Activated gamma-delta T cell treated with anti-CD3 and anti-CD28 coated beads, Interleukin-2, amount 50 U/mL, for 16 hours (primary cell): ENCODE data around the gene ENDOG.
"Not testable (repeated sequence)": the region's sequence is repeated elsewhere in the genome, so short reads cannot be mapped to it uniquely, and the experiment has no call there.

ENCODE experiments used
- DNase-seq: peaks from one replicate; pipeline ENCODE4 v3.0.0-alpha.2; 2020; ENCODE audit warnings: low read depth

ENDOG gene

GRCh38 chr9:128862401-128862851 lies 44.1 kb downstream of the ENDOG start:
- DNase-seq = no peak

GRCh38 chr9:128863647-128864046 lies 45.3 kb downstream of the ENDOG start:
- DNase-seq = peak; percentile 82

GRCh38 chr9:128870128-128870940 lies 52.0 kb downstream of the ENDOG start:
- DNase-seq = no peak

GRCh38 chr9:128870941-128871265 lies 52.6 kb downstream of the ENDOG start:
- not testable (repeated sequence) for DNase-seq
